Common myeloid progenitor, CD34-positive (primary cell): ENCODE data around the gene NXF1.
"Not testable (repeated sequence)": the region's sequence is repeated elsewhere in the genome, so short reads cannot be mapped to it uniquely, and the experiment has no call there.

ENCODE experiments used
- CTCF ChIA-PET: fragments of 350-600 bp; sonication (Branson Sonifier 250); formaldehyde crosslinking; loops from one replicate; lab custom pipeline; 2021; ENCODE audit warnings: antibody characterized with exemption; lab: Charles Lee
- POLR2A ChIA-PET: fragments of 350-600 bp; sonication (Branson Sonifier 250); formaldehyde crosslinking; loops from one replicate; lab custom pipeline; 2021; ENCODE audit warnings: antibody characterized with exemption; lab: Charles Lee
- DNase-seq, 3 donors: peaks; one replicate each; pipeline versions ENCODE4 v3.0.0 to v3.0.0-alpha.2; 2013
- H3K27ac ChIP-seq, 2 experiments: 1 replicate in 1 of 2; 2 replicates in 1 of 2; pipeline ENCODE4 v1.7.0; 2013; ENCODE audit warnings: inconsistent platforms in 2 of 2, low read length in 2 of 2, mild to moderate bottlenecking in 2 of 2, low read depth in 1 of 2, moderate library complexity in 1 of 2; ENCODE audit not compliant: severe bottlenecking in 2 of 2, insufficient read depth in 1 of 2, poor library complexity in 1 of 2
- H3K27me3 ChIP-seq, 5 experiments: replicated peaks in 2 of 5; 1 replicate in 3 of 5; 2 replicates in 2 of 5; pipeline versions ENCODE4 v1.6.1 to v1.7.0; 2013; ENCODE audit warnings: low read length in 4 of 5, mild to moderate bottlenecking in 2 of 5, moderate library complexity in 2 of 5, inconsistent platforms in 1 of 5; ENCODE audit not compliant: insufficient read depth in 5 of 5, control insufficient read depth in 4 of 5
- H3K36me3 ChIP-seq, 4 experiments: 1 replicate in 2 of 4; 2 replicates in 2 of 4; pipeline versions ENCODE4 v1.6.1 to v1.7.0; 2013; ENCODE audit warnings: low read length in 3 of 4, control low read depth in 1 of 4, mild to moderate bottlenecking in 1 of 4; ENCODE audit not compliant: control insufficient read depth in 4 of 4, insufficient read depth in 4 of 4
- H3K4me1 ChIP-seq, 4 experiments: 1 replicate in 3 of 4; 2 replicates in 1 of 4; pipeline versions ENCODE4 v1.6.1 to v1.7.1; 2013; ENCODE audit warnings: low read length in 3 of 4, mild to moderate bottlenecking in 3 of 4, control low read depth in 1 of 4, inconsistent platforms in 1 of 4, moderate library complexity in 1 of 4; ENCODE audit not compliant: control insufficient read depth in 4 of 4, insufficient read depth in 4 of 4; ENCODE audit errors: control extremely low read depth in 1 of 4
- H3K4me3 ChIP-seq, 7 experiments: 1 replicate in 4 of 7; 2 replicates in 3 of 7; pipeline versions ENCODE4 v1.5.1 to v1.7.0; 2013; ENCODE audit warnings: mild to moderate bottlenecking in 7 of 7, low read length in 6 of 7, moderate library complexity in 6 of 7, inconsistent platforms in 2 of 7, low read depth in 2 of 7, control low read depth in 1 of 7; ENCODE audit not compliant: insufficient read depth in 4 of 7, control insufficient read depth in 1 of 7; ENCODE audit errors: extremely low read depth in 1 of 7
- H3K9me3 ChIP-seq, 5 experiments: 1 replicate in 4 of 5; 2 replicates in 1 of 5; pipeline versions ENCODE4 v1.6.1 to v1.7.1; 2013; ENCODE audit warnings: low read length in 4 of 5, mild to moderate bottlenecking in 2 of 5, inconsistent platforms in 1 of 5, low read depth in 1 of 5, moderate library complexity in 1 of 5; ENCODE audit not compliant: control insufficient read depth in 4 of 5, insufficient read depth in 2 of 5; ENCODE audit errors: control extremely low read depth in 1 of 5
- WGBS: methylation state at CpG from one replicate; pipeline ENCODE4 v1.1.5; 2013; ENCODE audit not compliant: insufficient coverage; 5-methylcytosine and 5-hydroxymethylcytosine counted together

Gene NXF1

GRCh38 chr11:62770778-62771143 lies 34.5 kb downstream of the NXF1 start:
- CTCF ChIA-PET = interaction anchor here (1.1 to 2.2 kb wide), 6 partner anchors 9 to 115 kb away, joined by 3 to 9 read pairs (median 4); partner anchors contain the start of genes POLR2G and TMEM179B
- peak in 1 of 3 donors; percentile 34 for DNase-seq
- H3K9me3 ChIP-seq = no peaks in the 10 kb centered on the region
- no peaks in the 10 kb centered on the region for H3K27me3 ChIP-seq
- WGBS = 0% methylated on average over 7 of the region's 18 CpGs
- POLR2A ChIA-PET = interaction anchor here (0.5 to 1.8 kb wide), 5 partner anchors 9 to 71 kb away, joined by 3 to 6 read pairs (median 4); partner anchors contain the start of genes POLR2G, TMEM179B and ZBTB3
- peaks cover 7 to 33% (median 18%) of the 10 kb centered on the region in 4 experiments for H3K36me3 ChIP-seq
- H3K27ac ChIP-seq = peak overlapping the region; percentile 54 to 82
- peaks cover 3 to 26% (median 18%) of the 10 kb centered on the region in 4 experiments for H3K4me1 ChIP-seq
- peak overlapping the region; percentile 56 to 85 (median 76) for H3K4me3 ChIP-seq

- H3K27me3 ChIP-seq, H3K9me3 ChIP-seq, H3K27ac ChIP-seq: not testable (repeated sequence)
- ChIA-PET CTCF (interaction anchor here (2.2 kb wide), 1 partner anchor 26 kb away, joined by 11 read pairs; no protein-coding TSS in a partner anchor), POLR2A (interaction anchor here (0.5 to 1.4 kb wide), 6 partner anchors 9 to 194 kb away, joined by 3 to 7 read pairs (median 4); partner anchors contain the start of gene TAF6L)
- H3K4me1 ChIP-seq = peaks cover 4 to 15% (median 12%) of the 10 kb centered on the region in 4 experiments
- peaks cover 0 to 14% (median 9%) of the 10 kb centered on the region in 4 experiments for H3K36me3 ChIP-seq
- H3K4me3 ChIP-seq = peak overlapping the region in 5 of 7 experiments; percentile 8 to 93 (median 85)
- WGBS = 26% methylated on average over 6 of the region's 9 CpGs
- DNase-seq = peak in 1 of 3 donors; percentile 18
Observed at GRCh38 chr11:62760867-62761227, 44.4 kb downstream of the NXF1 start.

- 92% methylated on average over 5 of the region's 9 CpGs for WGBS
- CTCF ChIA-PET = interaction anchor here (0.9 to 1.4 kb wide), 3 partner anchors 9 to 12 kb away, joined by 3 read pairs; no protein-coding TSS in a partner anchor
- Histone ChIP-seq H3K36me3 (peaks cover 0 to 5% (median 3%) of the 10 kb centered on the region in 4 experiments), H3K4me3 (no peak overlapping the region), H3K4me1 (peaks cover 6 to 27% (median 19%) of the 10 kb centered on the region in 4 experiments), H3K9me3 (no peaks in the 10 kb centered on the region), H3K27ac (no peak overlapping the region), H3K27me3 (no peaks in the 10 kb centered on the region)
- DNase-seq = no peak
- POLR2A ChIA-PET = no interaction called here
Observed at GRCh38 chr11:62757846-62758788, 47.1 kb downstream of the NXF1 start.

- Histone ChIP-seq H3K36me3 (peaks cover 0 to 15% (median 9%) of the 10 kb centered on the region in 4 experiments), H3K4me1 (peaks cover 2 to 18% (median 12%) of the 10 kb centered on the region in 4 experiments), H3K27ac (no peak overlapping the region), H3K4me3 (no peak overlapping the region), H3K9me3 (no peaks in the 10 kb centered on the region), H3K27me3 (no peaks in the 10 kb centered on the region)
- WGBS = 94% methylated on average over 5 of the region's 10 CpGs
- no peak for DNase-seq
- ChIA-PET CTCF (interaction anchor here (0.8 to 1.3 kb wide), 2 partner anchors 14 to 17 kb away, joined by 3 to 4 read pairs; no protein-coding TSS in a partner anchor), POLR2A (no interaction called here)
Observed at GRCh38 chr11:62755086-62755615, 50.1 kb downstream of the NXF1 start.

GRCh38 chr11:62753736-62754603 lies 51.3 kb downstream of the NXF1 start, which contains the start of gene ZBTB3:
TSS of gene ZBTB3 (minus strand) at chr11:62754160. CDS start at chr11:62753664, 496 bp downstream.
- Histone ChIP-seq H3K27me3 (no peaks in the 10 kb centered on the region), H3K9me3 (no peaks in the 10 kb centered on the region), H3K27ac (peak within 1 kb of the TSS; percentile 90 to 91), H3K36me3 (peaks cover 0 to 17% (median 9%) of the 10 kb centered on the region in 4 experiments), H3K4me1 (peaks cover 4 to 20% (median 12%) of the 10 kb centered on the region in 4 experiments), H3K4me3 (peak within 1 kb of the TSS; percentile 80 to 97 (median 92))
- peak; percentile 100 for DNase-seq
- CTCF ChIA-PET = interaction anchor here (0.7 to 2.6 kb wide), 17 partner anchors 9 to 109 kb away, joined by 3 to 11 read pairs (median 3); partner anchors contain the start of genes HNRNPUL2 and TMEM179B
- POLR2A ChIA-PET = interaction anchor here (0.6 to 1.5 kb wide), 17 partner anchors 8 to 163 kb away, joined by 3 to 15 read pairs (median 3); partner anchors contain the start of genes C11orf98, CSKMT, HNRNPUL2 and INTS5
- WGBS = 0% methylated on average over 46 of the region's 47 CpGs
